NT2/D1 (cell line): ENCODE measurements around the gene ILDR2.

ENCODE experiments used
- DNase-seq: peaks from one replicate; pipeline ENCODE4 v3.0.0-alpha.2; 2011; ENCODE audit warnings: low read depth, low spot score
- H3K27me3 ChIP-seq: 2 replicates; pipeline ENCODE4 v1.6.0; 2011; ENCODE audit warnings: mild to moderate bottlenecking; ENCODE audit not compliant: insufficient read length, insufficient read depth
- H3K36me3 ChIP-seq: 2 replicates; pipeline ENCODE4 v1.6.1; 2011; ENCODE audit warnings: mild to moderate bottlenecking, low read length, mixed read lengths; ENCODE audit not compliant: insufficient read depth, insufficient read length
- H3K4me1 ChIP-seq: 2 replicates; pipeline ENCODE4 v1.5.1; 2011; ENCODE audit not compliant: insufficient read depth, insufficient read length
- H3K4me3 ChIP-seq: 2 replicates; pipeline ENCODE4 v1.5.1; 2011; ENCODE audit warnings: low read depth; ENCODE audit not compliant: insufficient read length
- H3K9ac ChIP-seq: 2 replicates; pipeline ENCODE4 v1.6.0; 2011; ENCODE audit warnings: low read depth; ENCODE audit not compliant: insufficient read length
- H3K9me3 ChIP-seq: 2 replicates; pipeline ENCODE4 v1.5.1; 2011; ENCODE audit warnings: mild to moderate bottlenecking, low read length; ENCODE audit not compliant: insufficient read depth
- SUZ12 ChIP-seq: IDR thresholded peaks from 2 replicates; pipeline ENCODE4 v1.6.1; 2011; ENCODE audit not compliant: insufficient read length, insufficient read depth; ENCODE audit errors: extremely low read depth
- YY1 ChIP-seq: IDR thresholded peaks from 2 replicates; pipeline ENCODE4 v1.6.1; 2011; ENCODE audit not compliant: insufficient read length, insufficient read depth
- ZNF274 ChIP-seq: IDR thresholded peaks from 2 replicates; pipeline ENCODE4 v1.6.1; 2011; ENCODE audit warnings: mild to moderate bottlenecking, low read depth, low read length

The ILDR2 gene

DNA sequence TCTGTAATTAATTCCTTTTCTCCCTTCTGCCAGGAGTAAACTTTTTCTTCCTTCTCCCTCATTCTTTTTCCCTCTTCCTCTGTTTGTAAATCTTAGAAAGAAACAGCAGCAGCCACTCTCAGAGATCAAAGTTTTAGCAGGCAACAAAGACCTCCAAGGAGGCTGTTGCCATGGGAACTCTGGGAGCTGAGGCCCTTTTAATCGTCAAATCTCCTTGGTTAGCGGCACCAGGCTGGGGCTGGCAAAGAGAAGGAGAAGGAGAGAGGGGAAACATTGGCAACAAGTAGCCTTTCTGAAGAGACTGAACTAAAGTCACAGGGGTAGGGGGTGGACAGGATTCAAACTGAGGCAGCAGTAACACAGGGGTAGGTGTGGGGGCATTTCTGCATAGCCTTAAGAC, 25.2 kb downstream of the ILDR2 start:
- no peaks in the 10 kb centered on the region for H3K9me3 ChIP-seq
- H3K4me1 ChIP-seq: peaks cover 5% of the 10 kb centered on the region
- H3K27me3 ChIP-seq: peaks cover 24% of the 10 kb centered on the region
- peak; percentile 80 for DNase-seq
- H3K4me3 ChIP-seq: no peak overlapping the region
- H3K9ac ChIP-seq: no peak overlapping the region
- TF ChIP-seq SUZ12: no peak
- TF ChIP-seq YY1: no peak
- no peak for TF ChIP-seq ZNF274
- H3K36me3 ChIP-seq: no peaks in the 10 kb centered on the region

DNA sequence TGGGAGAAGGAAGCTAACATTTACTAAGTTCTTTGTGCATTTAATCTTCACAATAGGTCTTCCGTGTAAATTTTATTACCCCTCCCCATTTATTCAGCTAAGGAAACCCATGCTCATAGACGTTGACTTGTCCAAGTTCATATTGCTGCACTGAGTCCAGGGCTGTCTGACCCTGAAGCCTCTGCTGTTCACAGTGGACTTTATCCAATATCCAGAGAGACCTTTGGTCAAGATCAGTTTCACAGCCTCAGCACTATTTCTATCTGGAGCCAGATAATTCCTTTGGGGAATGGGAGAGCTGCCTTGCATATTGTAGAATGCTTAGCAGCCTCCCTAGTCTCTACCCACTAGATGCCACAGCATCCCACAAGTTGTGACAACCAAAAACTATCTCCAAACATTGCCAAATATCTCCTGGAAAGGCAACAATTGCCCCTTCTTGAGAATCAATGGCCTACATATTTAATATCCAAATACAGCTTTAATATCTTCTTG, 26.4 kb downstream of the ILDR2 start:
- Histone ChIP-seq H3K9ac (no peak overlapping the region), H3K36me3 (no peaks in the 10 kb centered on the region), H3K4me3 (no peak overlapping the region), H3K27me3 (peaks cover 24% of the 10 kb centered on the region), H3K9me3 (no peaks in the 10 kb centered on the region), H3K4me1 (peaks cover 5% of the 10 kb centered on the region)
- no peak for DNase-seq
- TF ChIP-seq ZNF274 (no peak), SUZ12 (no peak), YY1 (no peak)

DNA sequence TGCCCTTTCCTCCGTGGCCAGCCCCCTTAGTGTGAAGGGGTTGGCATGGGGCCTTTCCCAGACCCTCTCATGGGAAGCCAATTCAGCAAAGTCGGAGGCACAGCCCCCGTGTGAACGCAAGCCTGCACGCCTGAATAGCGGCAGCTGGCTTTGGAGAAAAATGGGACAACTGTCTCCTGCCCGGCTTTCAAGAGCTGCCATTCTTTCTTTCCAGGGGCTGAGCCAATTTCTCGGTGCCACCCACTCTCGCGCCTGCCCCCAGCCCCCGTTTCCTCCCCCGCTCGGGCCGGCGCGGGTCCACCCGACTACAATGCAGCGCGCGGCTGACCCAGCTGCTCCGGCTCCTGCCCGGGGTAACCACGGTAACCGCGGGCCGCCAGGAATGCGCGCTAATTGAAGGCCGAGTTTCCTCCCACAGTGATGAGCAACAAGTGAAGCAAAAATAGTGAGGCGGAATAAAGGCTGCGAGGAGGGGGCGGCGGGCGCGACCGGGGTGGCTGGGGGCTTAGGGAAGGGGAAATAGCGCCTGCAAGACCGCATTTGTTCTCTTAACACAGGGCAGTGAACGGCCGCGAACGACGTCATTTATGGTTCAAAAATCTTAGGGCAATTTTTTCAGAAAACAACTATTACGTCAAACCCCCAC, 27.8 kb downstream of the ILDR2 start:
- Histone ChIP-seq H3K27me3 (peaks cover 24% of the 10 kb centered on the region), H3K36me3 (no peaks in the 10 kb centered on the region), H3K4me3 (peak overlapping the region; percentile 24), H3K9ac (peak overlapping the region; percentile 39), H3K9me3 (no peaks in the 10 kb centered on the region), H3K4me1 (peaks cover 5% of the 10 kb centered on the region)
- no peak for TF ChIP-seq ZNF274
- peak; percentile 66 for TF ChIP-seq SUZ12
- no peak for DNase-seq

DNA sequence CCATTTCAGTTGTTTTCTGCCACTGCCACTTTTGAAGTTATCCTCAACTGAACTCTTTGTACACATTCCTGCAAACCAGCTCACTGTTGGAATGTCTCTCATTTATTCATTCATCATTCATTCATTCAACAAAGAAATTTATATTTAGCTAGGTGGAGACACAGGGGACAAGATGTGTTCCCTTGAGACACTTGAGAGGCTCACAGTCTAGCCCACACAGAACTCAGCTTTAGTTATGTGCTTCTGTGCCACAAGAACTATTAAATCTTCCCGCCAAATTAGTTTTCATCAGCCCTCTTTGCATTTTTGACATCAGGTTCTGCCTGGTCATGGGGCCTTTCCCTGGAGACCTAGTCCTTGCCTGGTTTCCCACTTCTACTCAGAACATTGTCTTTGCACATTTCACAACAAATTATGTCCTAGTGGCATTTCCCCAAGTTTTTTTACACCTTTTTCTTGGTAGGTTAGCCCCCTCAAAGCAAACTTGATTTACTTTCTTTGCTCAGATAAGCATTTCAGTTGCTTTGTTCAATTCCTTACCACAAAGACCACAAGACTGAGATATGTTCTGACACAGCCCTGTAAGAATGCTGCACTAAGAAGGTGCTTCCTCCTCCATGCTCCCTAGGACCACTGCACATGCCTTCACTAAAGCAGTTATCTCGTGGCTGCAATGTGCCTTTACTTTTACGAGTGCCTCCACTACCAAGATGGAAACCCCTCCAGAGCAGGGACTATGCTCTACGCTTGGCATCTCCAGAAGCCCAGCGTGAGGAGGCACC, 31.0 kb downstream of the ILDR2 start:
- no peak overlapping the region for H3K4me3 ChIP-seq
- no peak for TF ChIP-seq SUZ12
- no peak for TF ChIP-seq ZNF274
- TF ChIP-seq YY1: no peak
- no peak overlapping the region for H3K9ac ChIP-seq
- H3K4me1 ChIP-seq: peaks cover 3% of the 10 kb centered on the region
- H3K9me3 ChIP-seq: no peaks in the 10 kb centered on the region
- no peaks in the 10 kb centered on the region for H3K36me3 ChIP-seq
- DNase-seq: no peak
- peaks cover 24% of the 10 kb centered on the region for H3K27me3 ChIP-seq

DNA sequence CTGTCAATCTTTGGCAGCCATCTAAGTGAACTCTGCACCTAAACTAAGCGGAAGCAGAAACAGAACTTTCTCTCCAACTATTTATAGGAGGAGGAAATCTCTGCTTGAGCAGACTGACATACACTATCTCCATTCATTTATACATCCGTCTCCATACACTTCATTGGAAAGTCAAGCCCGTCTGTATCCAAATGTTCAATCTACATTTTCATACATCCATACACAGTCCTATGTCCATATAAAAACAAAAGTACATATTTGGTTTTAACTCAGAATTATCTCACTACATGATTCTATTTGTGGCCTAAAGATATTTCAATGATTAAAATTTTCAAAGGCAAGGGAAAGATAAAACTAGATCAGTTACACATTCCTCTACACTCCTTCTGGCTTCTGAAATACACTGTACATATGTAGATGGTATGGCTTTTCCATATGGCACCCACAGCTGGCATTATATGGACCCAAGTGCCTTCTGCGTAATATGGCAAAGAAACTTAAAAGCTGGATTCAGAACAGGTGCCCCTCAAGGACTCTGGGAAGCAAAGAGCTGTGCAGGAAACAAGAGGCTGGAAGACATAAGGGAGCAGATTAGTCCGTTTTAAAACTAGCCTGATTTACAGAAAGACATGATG, 35.5 kb downstream of the ILDR2 start:
- no peaks in the 10 kb centered on the region for H3K27me3 ChIP-seq
- DNase-seq: no peak
- no peak for TF ChIP-seq ZNF274
- no peak overlapping the region for H3K4me3 ChIP-seq
- H3K4me1 ChIP-seq: no peaks in the 10 kb centered on the region
- no peak overlapping the region for H3K9ac ChIP-seq
- no peaks in the 10 kb centered on the region for H3K36me3 ChIP-seq
- H3K9me3 ChIP-seq: no peaks in the 10 kb centered on the region

DNA sequence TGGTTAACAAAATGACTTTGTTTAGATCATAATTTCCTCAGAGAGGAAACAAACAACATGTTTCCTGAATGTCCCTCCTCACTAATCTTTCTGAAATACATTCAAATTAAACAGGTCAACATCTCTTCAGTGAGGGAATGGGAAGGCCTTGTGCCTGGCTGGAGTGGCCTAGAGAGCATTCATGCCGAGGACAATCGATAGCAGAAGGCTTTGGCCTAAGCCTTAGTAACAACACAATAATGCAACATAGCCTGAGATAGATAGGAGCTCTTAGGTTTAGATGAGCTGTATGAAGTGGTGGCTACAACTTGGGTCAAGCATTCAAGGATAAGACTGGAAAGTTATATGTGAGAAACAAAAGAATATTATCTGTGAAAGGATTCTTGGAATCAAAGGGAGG, 37.4 kb downstream of the ILDR2 start:
- no peaks in the 10 kb centered on the region for H3K4me1 ChIP-seq
- TF ChIP-seq ZNF274: no peak
- no peak for TF ChIP-seq YY1
- TF ChIP-seq SUZ12: no peak
- DNase-seq: no peak
- no peak overlapping the region for H3K4me3 ChIP-seq
- H3K36me3 ChIP-seq: no peaks in the 10 kb centered on the region
- no peak overlapping the region for H3K9ac ChIP-seq
- H3K27me3 ChIP-seq: no peaks in the 10 kb centered on the region
- no peaks in the 10 kb centered on the region for H3K9me3 ChIP-seq

DNA sequence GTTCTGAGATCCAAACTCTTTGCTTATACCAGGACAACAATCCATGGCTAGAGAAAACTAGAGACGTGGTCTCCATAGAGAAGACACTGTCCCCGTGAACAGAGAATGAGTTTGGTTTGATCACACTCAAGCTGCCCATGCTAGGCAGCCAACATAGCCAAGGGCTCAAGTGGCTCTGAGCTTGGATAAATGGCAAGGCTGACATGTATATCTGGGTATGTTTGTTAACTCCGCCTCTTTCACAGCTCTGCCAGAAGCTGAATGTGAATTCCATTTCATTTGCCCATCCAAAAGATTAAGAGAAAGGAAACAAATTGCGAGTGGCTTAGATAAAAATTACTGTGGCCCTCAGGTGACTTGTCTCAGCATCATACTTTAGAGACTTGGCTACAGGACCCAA, 38.0 kb downstream of the ILDR2 start:
- Histone ChIP-seq H3K36me3 (no peaks in the 10 kb centered on the region), H3K9ac (no peak overlapping the region), H3K9me3 (no peaks in the 10 kb centered on the region), H3K4me3 (no peak overlapping the region), H3K27me3 (no peaks in the 10 kb centered on the region), H3K4me1 (no peaks in the 10 kb centered on the region)
- no peak for DNase-seq
- TF ChIP-seq YY1 (no peak), SUZ12 (no peak), ZNF274 (no peak)
